Cortex of kidney (tissue), 1 donor: ENCODE data around the gene GRK5.

Source experiments
- DNase-seq: peaks from one replicate; lab custom pipeline; 2025; lab: John Stamatoyannopoulos, UW

The GRK5 gene

DNA sequence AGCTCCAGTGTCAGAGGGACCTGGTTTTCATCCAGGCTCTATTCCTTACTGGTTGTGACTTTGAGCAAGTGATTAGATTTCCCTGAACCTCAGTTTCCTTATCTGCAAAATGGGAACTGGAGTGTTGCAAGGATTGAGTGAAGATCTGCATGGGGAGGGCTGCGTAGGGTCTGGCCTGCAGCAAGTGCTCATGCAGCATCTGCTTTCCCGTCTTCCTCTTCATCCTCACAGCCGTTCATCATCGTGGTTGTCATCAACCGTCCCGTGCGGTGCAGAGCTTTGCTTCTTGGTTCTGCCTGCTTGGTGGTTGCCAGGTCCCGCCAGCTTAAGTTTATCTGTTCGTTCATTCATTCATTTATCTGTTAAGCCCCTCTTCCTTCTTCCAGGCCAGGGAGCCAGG is 135.0 kb downstream of the GRK5 start:
- no peak for DNase-seq

DNA sequence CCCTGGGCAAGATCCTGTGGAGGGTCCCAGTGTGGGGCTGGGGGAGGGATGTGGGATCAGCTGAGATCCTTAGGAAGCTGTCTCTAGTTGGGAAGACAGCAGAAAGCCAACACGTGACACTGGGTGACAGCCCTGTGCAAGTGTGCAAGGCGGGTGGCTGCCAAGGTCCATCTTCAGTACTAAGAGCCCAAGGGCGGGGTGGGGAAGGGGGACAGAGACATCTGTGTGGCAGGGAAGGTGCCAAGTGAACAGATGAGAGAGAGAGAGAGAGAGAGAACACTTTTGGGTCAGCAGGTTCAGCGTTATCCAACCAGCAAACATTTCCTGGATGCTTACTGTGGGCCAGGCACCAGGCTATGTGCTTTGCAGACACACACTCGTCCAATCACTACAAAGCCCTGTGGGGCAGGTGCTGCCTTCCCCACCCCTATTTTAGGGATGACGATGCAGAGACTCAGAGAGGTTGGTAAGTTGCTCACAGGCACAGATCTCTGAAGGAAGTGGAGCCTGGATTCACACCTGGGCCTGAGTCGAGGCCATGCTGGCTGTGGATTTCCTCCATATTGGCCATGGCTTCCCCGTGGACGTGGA is 135.7 kb downstream of the GRK5 start:
- no peak for DNase-seq

DNA sequence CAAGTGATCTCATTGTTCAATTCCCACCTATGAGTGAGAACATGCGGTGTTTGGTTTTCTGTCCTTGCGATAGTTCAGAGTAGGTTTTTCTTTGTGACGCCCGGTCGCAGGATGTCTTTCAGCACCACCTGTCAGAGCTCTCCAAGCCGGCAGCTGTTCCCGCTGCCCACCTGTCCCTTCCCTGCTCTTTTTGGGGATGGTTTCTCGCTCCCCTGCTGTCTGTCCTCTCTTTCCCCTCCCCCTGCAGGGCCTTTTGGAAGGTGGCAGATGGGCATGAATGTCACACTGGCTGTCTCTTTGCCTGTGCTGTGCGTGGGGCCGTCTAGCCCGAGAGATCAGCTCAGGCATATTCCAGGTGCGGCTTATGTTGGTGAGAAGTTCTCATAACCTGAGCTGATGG is 137.0 kb downstream of the GRK5 start:
- DNase-seq = no peak

DNA sequence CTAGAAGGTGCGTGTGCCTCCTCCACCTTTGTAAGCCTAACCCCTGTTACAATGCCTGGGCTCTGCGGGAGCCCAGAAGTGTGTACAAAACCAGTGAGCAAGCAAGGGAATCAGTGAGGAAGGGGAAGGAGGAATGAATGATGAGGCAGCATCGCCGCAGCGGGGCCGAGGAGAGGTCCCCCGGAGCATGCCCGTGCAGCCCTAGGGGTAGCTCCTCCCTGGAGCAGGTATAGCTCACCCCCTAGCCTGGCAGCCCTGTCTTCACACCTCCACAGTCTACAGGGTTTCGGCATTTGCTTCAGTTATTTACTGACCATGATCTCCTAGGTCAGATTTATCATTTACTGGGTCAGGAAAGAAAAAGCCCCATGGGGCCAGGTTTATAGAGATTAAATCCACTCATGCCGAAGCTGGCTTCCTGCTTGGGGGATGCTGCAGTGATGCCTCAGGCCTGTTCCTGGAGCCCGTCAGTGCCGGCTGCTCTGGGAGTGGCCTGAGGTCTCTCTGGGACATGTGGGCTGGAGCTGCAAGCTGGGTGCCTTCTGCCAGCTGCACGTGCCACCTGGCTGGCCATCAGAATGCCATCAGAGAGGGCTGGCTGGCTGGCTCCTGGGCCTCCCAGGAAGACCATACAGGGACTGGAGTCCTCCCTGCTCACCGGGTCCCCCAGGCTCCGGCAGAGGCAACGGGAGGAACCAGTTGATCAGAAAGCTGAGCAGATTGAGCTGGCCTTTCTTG is 138.9 kb downstream of the GRK5 start:
- DNase-seq = no peak

- no peak for DNase-seq
Observed at GRCh38 chr10:119347181-119347974, 140.0 kb downstream of the GRK5 start.

GRCh38 chr10:119348106-119348505 is 140.7 kb downstream of the GRK5 start:
- DNase-seq = no peak

GRCh38 chr10:119348516-119349240 is 141.3 kb downstream of the GRK5 start:
- no peak for DNase-seq

GRCh38 chr10:119349341-119349740 is 142.0 kb downstream of the GRK5 start:
- DNase-seq = no peak

DNA sequence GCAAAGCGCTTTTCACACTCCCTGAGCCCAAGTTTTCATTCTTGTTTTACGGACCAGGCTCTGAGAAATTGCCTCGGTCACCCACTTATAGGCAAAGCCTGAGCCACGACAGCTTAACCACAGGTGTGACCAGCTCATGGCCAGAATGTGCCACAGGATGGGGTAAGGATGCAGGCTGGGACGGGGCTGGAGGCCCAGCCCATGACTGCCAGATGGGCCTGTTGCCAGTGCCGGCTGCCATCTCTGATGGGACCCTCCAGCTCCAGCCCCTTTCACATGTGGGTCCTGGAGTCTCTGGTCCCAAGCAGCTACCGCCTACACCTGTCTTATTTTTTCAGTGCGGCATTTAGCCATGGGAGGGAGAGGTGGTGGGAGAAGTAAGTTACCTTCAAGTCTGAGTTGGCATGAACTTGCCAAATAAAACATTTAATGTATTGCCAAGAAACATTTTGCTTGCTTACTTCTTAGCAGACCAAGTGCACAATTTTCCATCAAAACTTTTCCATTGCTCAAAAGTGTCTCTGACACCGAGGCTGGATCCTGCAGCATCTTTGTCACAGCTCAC is 142.6 kb downstream of the GRK5 start:
- DNase-seq = no peak

DNA sequence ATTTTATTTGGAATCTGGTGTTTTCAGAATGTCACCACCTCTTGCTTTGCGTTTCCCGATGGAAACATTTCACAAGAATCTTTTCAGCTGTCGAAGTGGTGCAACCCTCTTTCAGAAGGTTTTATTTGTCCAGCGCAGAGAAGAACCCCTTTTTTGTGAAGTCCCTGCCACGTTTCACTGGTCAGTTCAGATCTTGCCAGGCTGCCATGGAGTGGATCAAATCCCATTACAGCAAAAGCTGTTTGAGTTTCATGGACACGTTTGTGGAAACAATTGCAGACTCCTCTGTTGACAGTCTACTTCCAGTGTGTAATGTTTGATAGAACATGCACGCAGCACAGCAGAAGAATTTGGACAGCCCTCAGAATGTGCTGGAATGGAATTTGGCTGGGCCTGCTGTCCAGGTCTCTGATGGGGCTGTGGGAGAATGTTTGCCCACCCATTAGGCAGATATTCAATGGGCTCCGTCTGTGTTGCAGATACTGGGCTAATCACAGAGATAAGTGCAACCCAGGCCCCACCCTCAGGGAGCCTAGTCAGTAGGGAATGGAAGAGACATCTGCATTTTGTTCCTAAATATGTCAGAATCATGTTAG is 143.2 kb downstream of the GRK5 start:
- DNase-seq = no peak

- no peak for DNase-seq
Observed at GRCh38 chr10:119351189-119351588, 143.8 kb downstream of the GRK5 start.

DNA sequence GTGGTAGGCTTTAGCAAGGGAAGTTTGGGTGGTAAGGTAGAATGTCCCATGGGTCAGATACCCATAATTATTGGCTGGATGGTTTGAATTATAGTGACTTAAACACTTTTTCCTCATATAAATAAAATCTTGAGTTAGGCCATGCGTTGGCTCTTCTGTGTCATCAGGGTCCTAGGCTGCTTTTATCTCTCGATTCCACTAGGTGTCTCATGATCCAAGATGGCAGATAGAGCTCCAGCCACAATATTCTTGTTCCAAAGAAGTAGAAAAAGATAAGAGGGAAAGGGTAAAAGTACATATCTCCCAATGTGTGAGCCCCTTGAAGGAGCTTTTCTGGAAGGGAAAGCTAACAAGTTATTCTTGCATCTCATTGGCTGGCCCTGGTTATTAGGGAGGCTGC is 144.7 kb downstream of the GRK5 start:
- DNase-seq = no peak

- no peak for DNase-seq
Observed at GRCh38 chr10:119352807-119353206, 145.4 kb downstream of the GRK5 start.

DNA sequence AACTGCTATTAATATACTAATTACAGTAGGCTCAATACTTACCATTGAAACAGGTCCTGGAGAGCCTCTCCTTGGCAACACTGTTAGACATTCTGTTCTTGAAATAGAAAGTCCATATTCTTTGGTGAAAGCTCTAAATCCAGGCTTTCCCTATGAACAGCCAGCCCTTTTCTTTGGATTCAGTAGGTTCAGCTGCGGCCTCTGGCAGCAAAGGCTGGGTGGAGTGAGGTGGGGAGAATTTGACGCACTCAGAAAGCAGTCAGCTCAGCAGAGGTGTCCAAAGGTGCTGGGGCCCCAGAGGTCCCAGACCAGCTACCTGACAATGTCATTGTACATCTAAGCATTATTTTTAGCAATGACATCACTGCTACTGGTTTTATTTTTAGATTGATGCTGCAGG is 146.1 kb downstream of the GRK5 start:
- no peak for DNase-seq

DNA sequence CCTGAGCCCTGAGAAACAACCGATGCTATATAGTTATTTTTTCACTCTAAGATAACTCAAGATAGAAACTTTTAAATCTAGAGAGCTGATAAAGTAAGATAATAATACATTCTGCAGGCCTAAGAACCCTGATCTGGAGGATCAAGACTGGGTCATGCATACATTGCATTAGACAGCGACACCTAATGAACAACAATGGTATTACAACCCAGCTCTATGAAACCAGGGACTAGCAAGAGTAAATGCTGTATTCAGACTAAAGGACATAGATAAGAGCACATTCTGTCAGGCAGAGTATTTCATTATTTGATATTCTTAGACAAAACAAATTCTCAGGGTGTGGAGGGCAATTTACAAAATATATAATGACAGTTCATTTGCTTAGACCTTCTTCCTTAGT is 148.6 kb downstream of the GRK5 start:
- DNase-seq = no peak

- no peak for DNase-seq
Observed at GRCh38 chr10:119357412-119358151, 150.2 kb downstream of the GRK5 start.

DNA sequence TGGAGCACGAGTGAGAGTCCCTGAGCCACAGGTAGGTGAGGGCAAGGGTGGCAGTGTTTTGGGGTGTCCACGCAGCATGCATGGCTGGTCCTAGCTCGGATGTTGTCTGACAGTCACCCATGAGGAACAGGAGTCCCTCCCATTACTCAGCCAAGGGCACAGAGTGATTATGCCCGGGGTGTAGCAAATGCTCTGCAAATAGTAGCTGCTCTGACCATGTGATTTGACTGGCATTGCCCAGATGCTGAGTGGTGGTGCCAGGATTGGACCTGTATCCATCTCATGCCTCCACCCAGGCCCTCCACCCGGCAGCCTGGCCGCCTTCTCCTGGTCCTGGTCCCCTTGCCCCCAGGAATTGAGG is 150.8 kb downstream of the GRK5 start:
- no peak for DNase-seq

GRCh38 chr10:119358567-119358966 is 151.2 kb downstream of the GRK5 start:
- no peak for DNase-seq

DNA sequence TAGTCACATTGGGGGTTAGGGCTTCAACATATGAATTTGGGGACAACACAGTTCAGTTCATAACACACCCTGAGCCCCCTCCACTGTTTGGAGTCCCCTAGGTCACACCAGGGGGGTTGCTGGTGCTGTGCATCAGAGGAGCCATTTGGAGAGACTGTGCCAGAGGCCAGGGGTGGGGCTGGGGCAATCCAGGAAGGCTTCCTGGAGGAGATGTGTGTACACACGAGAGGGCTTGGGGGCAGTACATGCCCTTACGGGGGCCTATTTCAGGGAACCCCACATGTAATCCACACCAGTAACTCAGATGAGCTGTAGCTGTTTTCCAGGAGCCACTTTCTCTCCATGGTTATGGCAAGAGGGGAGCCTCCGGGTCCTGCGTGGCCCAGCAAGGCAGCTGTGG is 151.7 kb downstream of the GRK5 start:
- no peak for DNase-seq

DNA sequence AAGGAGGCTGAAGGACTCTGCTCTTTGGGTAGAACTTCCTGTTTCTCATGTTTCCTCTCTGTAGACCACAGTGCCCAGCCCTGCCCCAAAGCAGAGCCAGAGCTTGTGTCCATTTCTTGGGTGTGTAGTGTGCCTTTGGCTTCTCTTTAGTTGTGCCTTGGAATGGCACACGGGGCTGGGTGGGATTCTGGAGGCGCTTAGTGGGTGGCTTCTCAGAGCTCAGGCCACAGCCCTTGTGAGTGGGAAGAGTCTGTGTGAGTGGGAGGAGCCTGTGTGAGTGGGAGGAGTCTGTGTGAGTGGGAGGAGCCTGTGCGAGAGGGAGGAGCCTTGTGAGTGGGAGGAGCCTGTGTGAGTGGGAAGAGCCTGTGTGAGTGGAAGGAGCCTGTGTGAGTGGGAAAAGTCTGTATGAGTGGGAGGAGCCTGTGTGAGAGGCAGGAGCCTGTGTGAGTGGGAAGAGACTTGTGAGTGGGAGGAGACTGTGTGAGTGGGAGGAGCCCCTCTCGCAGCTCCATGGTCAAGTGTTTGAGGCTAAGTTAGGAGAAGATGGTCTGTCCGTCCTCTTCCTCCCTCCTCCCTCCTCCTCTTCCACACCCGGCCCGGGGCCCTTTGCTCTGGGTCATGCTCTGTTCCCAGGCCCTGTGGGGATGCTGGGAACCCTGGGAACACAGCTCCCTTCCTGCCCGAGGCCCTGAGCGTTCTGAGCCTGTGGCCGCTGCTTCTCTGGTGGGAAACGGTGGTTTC is 153.0 kb downstream of the GRK5 start:
- DNase-seq = no peak
